H1 (cell line): ENCODE data around the gene COPZ2.

Experiments
- ASH2L ChIP-seq: fragments of 200-600, 300-600 bp; sonication (generic); IDR thresholded peaks from one replicate; pipeline ENCODE4 v1.7.1; 2017; ENCODE audit warnings: low read length
- CBX5 ChIP-seq: fragments of 300-800, 300-1000 bp; sonication (generic); IDR thresholded peaks from 2 replicates; pipeline ENCODE4 v1.7.1; 2016; ENCODE audit warnings: antibody characterized with exemption, low read length, low read depth
- CBX8 ChIP-seq: fragments of 300-800, 300-1000 bp; sonication (generic); IDR thresholded peaks from 2 replicates; pipeline ENCODE4 v1.7.1; 2016; ENCODE audit warnings: low read depth, low read length, borderline replicate concordance
- CTCF ChIP-seq, 3 experiments: IDR thresholded peaks; 1 replicate in 2 of 3; 2 replicates in 1 of 3; pipeline versions ENCODE4 v1.5.1 to v1.6.1; 2011; ENCODE audit warnings: low read length in 3 of 3, mild to moderate bottlenecking in 3 of 3, inconsistent platforms in 2 of 3, low read depth in 1 of 3, moderate library complexity in 1 of 3; ENCODE audit not compliant: insufficient read depth in 1 of 3; ENCODE audit errors: control extremely low read depth in 1 of 3
- E2F6 ChIP-seq: IDR thresholded peaks from 2 replicates; pipeline ENCODE4 v1.6.1; 2012; ENCODE audit warnings: inconsistent platforms
- KDM5A ChIP-seq: fragments of 200-600 bp; IDR thresholded peaks from 2 replicates; pipeline ENCODE4 v1.7.1; 2012; ENCODE audit warnings: mild to moderate bottlenecking, low read length, inconsistent platforms, mixed read lengths
- MAFK ChIP-seq: IDR thresholded peaks from 2 replicates; pipeline ENCODE4 v1.6.1; 2012; ENCODE audit warnings: low read depth, mild to moderate bottlenecking, improper control_type of control experiment, low read length
- POLR2A ChIP-seq, 2 experiments: IDR thresholded peaks; 1 replicate in 1 of 2; 2 replicates in 1 of 2; pipeline ENCODE4 v1.6.1; 2011; ENCODE audit warnings: low read depth in 2 of 2, low read length in 2 of 2, mild to moderate bottlenecking in 2 of 2; ENCODE audit errors: control extremely low read depth in 1 of 2
- POLR2AphosphoS5 ChIP-seq: IDR thresholded peaks from 2 replicates; pipeline ENCODE4 v1.6.1; 2011; ENCODE audit warnings: low read depth, low read length
- RAD21 ChIP-seq, 2 experiments: IDR thresholded peaks in 1 of 2; conservative IDR thresholded peaks in 1 of 2; 2 replicates each; pipeline ENCODE4 v1.6.1; 2011; ENCODE audit warnings: low read depth in 2 of 2, low read length in 2 of 2, improper control_type of control experiment in 1 of 2, inconsistent platforms in 1 of 2, mild to moderate bottlenecking in 1 of 2, moderate library complexity in 1 of 2
- YY1 ChIP-seq: IDR thresholded peaks from 2 replicates; pipeline ENCODE4 v1.6.1; 2011; ENCODE audit warnings: low read depth, mild to moderate bottlenecking, low read length

- TF ChIP-seq CTCF (IDR thresholded peaks at IDR 0.05; ENCODE audit: control extremely low read depth in 1 of 3, insufficient read depth in 1 of 3, low read depth in 1 of 3, low read length in 3 of 3) = no peak
- TF ChIP-seq KDM5A = no peak
- no peak for TF ChIP-seq POLR2AphosphoS5
- no peak for TF ChIP-seq POLR2A (IDR thresholded peaks at IDR 0.05; ENCODE audit: control extremely low read depth in 1 of 2, low read depth in 2 of 2, low read length in 2 of 2)
- TF ChIP-seq RAD21 (IDR thresholded peaks at IDR 0.05 in 1 of 2, conservative IDR thresholded peaks at IDR 0.05 in 1 of 2; ENCODE audit: low read depth in 2 of 2, low read length in 2 of 2) = no peak
- TF ChIP-seq MAFK = no peak
- TF ChIP-seq YY1 = no peak
- TF ChIP-seq E2F6 = no peak
- TF ChIP-seq ASH2L = no peak
- TF ChIP-seq CBX5 = no peak
- no peak for TF ChIP-seq CBX8
Observed at GRCh38 chr17:48053758-48054237, 16.2 kb upstream of the COPZ2 start.
